HG03060 (cell line): ENCODE data around the gene ZDHHC14.
"Not testable (repeated sequence)": the region's sequence is repeated elsewhere in the genome, so short reads cannot be mapped to it uniquely, and the experiment has no call there.

Experiments
- ATAC-seq: cut with Tn5 transposase; IDR thresholded peaks from one replicate; pipeline ENCODE4 v1.9.1; 2021; ENCODE audit warnings: low read depth, moderate number of reproducible peaks; ENCODE audit not compliant: unreplicated experiment

ZDHHC14 gene

GRCh38 chr6:157690441-157691210 is 309.6 kb downstream of the ZDHHC14 start:
- no peak for ATAC-seq

- ATAC-seq, result not testable (repeated sequence)
Measured at GRCh38 chr6:157691621-157692020, 310.6 kb downstream of the ZDHHC14 start.

DNA sequence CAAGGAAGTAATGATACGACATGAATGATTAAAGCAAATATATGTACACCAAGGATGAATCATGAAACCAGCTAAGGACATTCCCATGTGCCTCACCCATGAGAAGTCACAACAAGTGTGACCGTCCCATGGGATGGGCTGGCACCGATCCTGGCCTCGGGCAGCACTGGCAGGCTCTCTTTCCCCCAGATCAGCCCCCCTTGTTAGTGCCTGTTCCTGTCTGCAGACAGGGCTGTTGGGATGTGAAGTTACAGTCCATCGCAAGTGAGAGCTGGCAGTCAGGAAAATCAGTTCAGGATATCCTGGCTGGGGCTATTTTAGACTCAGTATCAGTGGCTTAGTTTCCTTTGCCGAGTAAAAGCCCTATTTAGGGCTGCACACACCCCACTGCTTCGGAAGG is 312.9 kb downstream of the ZDHHC14 start:
- ATAC-seq, result no peak

- ATAC-seq, result no peak
Measured at GRCh38 chr6:157695301-157696040, 314.5 kb downstream of the ZDHHC14 start.

DNA sequence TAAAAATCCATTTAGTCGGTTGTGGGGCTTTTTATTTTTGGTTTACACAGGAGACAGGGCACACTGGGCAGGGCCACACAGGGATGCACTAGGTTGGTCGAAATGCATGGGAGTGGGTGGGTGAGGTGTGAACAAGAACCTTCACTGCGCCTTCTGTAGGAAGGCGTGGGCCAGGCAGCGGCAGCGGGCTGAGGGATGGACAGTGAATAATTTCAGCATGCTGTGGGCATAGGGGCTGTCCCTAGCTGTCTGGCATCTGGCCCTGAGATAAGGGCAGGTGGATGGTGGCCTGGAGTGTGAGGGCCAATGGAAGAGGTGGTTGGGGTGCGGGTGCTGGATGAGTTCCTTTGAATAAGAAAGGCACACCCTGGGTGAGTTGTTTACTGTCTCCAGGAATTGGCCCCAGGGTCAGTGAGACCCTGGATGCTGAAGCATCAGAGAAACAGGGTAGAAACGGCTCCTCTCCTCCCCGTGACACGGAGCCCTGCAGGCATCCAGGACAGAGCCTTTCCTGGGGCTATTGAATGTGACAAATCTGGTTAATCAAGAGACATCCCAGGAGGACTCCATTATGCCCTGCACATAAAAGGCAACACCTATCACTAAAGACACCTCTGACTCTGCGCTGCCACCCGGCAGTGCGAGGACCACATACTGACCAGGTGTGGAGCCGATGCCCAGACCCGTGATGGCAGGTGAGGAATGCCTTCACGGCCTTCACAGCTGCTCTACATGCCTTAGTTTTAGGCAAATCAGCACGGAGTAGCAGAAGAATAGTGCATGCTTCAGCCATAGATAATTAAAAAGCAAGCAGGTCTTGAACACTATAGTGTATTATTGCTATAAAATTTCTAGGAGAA is 319.0 kb downstream of the ZDHHC14 start:
- ATAC-seq, result no peak

- not testable (repeated sequence) for ATAC-seq
Measured at GRCh38 chr6:157706351-157706750, 325.4 kb downstream of the ZDHHC14 start.

DNA sequence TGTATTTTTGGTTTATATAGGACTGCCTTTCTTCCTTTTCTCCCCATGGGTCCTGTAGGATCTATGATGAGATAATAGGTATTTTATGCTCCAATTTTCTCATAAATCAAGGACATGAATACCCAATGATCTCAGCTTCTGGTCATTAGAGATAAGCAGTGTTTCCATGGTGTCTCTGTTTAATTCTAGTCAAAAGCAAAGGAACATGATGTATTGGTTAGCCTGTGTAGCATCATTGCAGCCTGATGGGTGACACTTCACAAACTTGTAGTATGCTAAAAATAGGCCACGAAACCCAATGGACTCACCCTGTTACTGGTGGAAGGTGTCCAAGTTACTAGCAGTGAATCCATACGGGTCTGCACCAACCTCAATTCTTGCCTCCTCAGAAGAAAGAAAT is 325.9 kb downstream of the ZDHHC14 start:
- no peak for ATAC-seq

DNA sequence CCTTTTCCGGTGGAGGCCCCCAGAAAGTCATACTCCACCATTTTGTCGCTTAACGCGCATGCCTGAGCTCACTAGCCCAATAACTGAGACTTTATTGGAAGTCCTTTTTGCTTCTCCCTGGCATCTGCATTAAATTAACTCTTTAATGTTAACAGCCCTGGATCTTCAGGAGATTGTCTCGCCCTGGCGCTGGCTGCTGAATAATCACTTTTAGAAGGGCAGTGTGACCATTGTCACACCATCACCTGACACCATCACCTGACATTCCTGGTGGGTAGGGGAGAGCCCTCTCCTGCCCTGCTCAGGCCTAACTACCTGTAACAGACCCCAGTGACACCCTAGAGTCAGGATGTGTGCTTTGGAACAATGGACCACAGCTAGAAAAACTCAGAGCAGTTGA is 326.6 kb downstream of the ZDHHC14 start:
- ATAC-seq, result no peak

GRCh38 chr6:157708239-157708638 is 327.2 kb downstream of the ZDHHC14 start:
- ATAC-seq, result no peak

- ATAC-seq, result no peak
Measured at GRCh38 chr6:157708933-157709332, 327.9 kb downstream of the ZDHHC14 start.

GRCh38 chr6:157709555-157709954 is 328.6 kb downstream of the ZDHHC14 start:
- no peak for ATAC-seq

DNA sequence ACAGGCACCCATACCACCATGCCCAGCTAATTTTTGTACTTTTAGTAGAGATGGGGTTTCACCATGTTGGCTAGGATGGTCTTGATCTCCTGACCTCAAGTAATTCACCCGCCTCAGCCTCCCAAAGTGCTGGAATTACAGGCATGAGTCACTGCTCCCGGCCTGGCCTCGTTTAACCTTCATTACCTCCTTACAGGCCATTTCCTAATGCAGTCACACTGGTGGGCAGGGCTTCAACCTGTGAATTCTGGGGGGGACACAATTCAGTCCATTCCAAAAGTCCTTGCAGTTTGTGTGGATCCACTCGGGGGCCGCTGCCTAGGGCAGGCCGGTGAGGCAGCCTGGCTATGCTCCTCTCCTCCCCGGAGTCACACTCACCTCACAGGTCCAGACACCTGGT is 329.6 kb downstream of the ZDHHC14 start:
- ATAC-seq, result no peak

DNA sequence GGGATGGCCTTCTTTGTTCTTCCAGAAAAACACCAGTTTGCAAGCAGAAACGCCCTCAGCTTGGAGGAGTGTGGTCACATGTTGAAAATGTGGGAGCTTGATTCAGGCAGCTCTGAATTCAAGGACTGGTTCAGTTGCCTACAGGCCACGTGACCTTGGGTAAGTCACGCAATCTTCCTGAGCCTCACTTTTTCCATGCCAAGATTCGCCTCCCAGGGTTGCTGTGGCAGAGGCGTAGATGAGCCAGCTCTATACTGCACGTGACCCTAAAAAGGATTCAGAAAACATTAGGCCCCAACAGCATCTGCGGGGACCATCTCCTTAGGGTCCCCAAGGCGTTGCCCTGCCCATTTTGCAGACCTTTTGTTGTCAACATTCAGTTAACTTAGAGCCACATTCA is 330.1 kb downstream of the ZDHHC14 start:
- no peak for ATAC-seq

GRCh38 chr6:157712585-157713295 is 331.8 kb downstream of the ZDHHC14 start:
- no peak for ATAC-seq

DNA sequence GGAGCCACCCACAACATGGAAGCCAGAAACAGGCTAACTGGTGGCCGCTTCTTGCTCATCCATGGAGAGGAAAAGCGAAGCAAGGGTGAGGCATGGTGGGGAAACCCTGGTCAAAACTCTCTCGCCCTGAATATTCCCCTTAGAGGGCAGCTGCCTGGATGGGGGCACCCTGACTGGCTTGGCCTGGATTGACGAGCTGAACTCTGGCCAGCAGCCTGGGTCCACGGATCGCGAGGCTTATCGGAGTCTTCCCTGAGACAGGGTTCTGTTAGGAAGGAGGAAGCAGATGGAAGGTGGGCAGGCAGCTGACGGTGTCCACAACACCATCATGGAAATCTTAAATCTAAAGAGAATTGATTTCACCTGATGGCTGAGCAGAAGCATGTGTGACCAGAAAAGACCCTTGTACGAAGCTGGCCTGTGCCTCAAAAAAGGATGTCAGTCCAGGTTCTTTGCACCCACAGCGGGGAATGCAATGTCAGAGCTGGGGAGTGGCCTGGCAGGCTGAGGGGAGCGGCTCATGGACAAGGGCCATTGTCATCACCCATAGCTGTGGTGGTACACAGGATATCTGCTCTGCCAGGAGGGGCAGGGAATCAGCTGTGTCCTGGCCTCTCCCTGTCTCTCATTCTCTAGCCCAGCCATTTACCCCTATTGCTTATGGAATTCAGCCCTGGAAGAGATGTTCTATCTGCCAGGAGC is 332.6 kb downstream of the ZDHHC14 start:
- ATAC-seq, result no peak

- ATAC-seq, result no peak
Measured at GRCh38 chr6:157714153-157714490, 333.1 kb downstream of the ZDHHC14 start.

- ATAC-seq, result no peak
Measured at GRCh38 chr6:157715728-157716164, 334.8 kb downstream of the ZDHHC14 start.

DNA sequence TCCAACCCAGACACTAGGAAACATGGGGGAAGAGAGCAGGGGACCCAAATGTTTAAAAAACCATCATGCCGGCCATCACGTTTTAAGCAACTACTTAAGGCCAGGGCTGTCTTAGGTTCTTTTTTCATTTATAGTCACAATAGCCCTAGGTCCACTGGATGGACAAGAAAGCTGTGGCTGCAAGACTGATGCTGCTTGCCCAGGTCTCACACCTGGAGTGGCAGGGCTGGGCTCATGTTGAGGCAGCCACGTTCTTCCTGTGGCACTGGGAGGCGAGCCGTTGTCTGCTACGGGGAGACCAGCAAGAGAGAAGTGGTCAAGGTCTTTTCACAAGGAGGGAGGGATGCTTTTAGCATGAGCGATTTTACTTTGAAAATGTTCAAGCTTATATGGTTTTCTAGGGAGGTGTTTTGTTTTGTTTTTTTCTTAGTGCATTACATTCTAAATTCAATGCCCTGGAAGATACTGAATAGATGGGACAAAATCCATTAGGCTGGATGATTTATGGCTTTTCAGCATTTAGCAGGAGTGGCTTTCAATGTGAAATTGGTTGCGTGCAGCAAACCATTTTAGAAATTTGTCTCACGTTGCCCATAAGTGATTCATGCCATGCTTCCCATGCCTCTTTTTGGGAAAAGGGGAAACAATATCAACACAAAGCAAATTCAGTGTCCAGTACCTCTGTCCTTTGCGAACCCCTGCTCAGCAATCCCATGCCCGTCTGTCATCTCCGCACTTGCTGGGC is 335.4 kb downstream of the ZDHHC14 start:
- no peak for ATAC-seq

GRCh38 chr6:157717340-157717748 is 336.4 kb downstream of the ZDHHC14 start:
- ATAC-seq, result no peak
